ENCODE results near the gene CMIP.

Gene CMIP

DNA sequence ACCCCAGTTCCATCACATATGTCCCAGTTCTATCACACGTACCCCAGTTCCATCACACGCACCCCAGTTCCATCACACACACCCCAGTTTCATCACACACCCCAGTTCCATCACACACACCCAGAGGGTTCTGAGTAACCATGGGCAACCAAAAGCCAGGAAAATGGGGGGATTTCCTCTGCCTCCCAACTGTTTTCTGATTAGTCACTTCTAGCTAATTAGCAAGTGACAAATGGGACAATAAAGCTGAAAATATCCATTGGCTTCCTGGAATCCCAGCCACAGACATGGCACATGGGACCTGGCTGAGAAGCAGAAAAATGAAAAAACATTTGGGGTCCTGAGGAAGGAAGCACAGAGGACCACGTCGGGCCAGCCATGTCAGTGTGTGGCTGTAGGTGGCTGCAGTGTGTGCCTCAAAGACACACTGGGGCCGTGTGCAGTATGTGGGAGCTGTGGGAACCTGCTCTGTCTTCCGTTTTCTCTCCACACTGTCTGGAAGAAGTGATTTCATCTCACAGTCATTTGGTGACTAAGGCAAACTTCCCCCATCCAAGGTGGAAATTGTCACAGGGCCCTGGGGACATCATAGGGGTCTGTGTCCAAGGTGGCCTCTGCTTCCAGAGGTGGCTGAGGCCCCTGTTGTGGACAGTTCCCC, 106.7 kb downstream of the CMIP start:
- Histone ChIP-seq H2AK5ac (ENCODE audit: low read length) (peak overlapping the region; percentile 32), H3K23ac (ENCODE audit: low read length) (no peak overlapping the region), H2BK120ac (ENCODE audit: insufficient read depth, low read length, poor library complexity) (no peak overlapping the region), H4K12ac (ENCODE audit: low read depth, low read length) (no peak overlapping the region), H3K18ac (ENCODE audit: low read length) (peak overlapping the region; percentile 76), H3K9me3 (ENCODE audit: insufficient read depth, low read depth, low read length) (peaks cover 1% of the 10 kb centered on the region), H3K79me1 (ENCODE audit: low read length) (peaks cover 3% of the 10 kb centered on the region), H3K14ac (ENCODE audit: low read length) (peak overlapping the region; percentile 13), H3K79me2 (ENCODE audit: control insufficient read depth, insufficient read depth, low read length, poor library complexity) (peaks cover 2% of the 10 kb centered on the region), H2BK5ac (ENCODE audit: low read depth, low read length, poor library complexity) (no peak overlapping the region), H3K27ac (ENCODE audit: low read depth, low read length) (peak overlapping the region; percentile 32), H3K4ac (ENCODE audit: low read depth, low read length) (peak overlapping the region; percentile 50), H2BK12ac (ENCODE audit: low read length) (no peak overlapping the region), H3K4me2 (ENCODE audit: low read length) (no peak overlapping the region), H4K91ac (ENCODE audit: low read depth, low read length) (no peak overlapping the region), H2AFZ (ENCODE audit: insufficient read depth, low read length, poor library complexity) (no peak overlapping the region), H3K36me3 (ENCODE audit: control insufficient read depth in 1 of 2, insufficient read depth in 2 of 2, low read length in 2 of 2) (peaks cover 5 to 8% of the 10 kb centered on the region in 2 experiments), H3K4me1 (ENCODE audit: control insufficient read depth in 1 of 2, insufficient read depth in 2 of 2, low read length in 2 of 2) (peaks cover 29 to 36% of the 10 kb centered on the region in 2 experiments), H3K27me3 (ENCODE audit: insufficient read depth, low read length) (no peaks in the 10 kb centered on the region), H4K8ac (ENCODE audit: low read depth, low read length) (no peak overlapping the region), H3K4me3 (ENCODE audit: low read depth, low read length) (no peak overlapping the region), H3K9ac (ENCODE audit: low read length) (no peak overlapping the region)
- peak; percentile 74 to 83 for DNase-seq
- no CpG with 5 or more reads among the region's 6 CpGs for WGBS (ENCODE audit: extremely low coverage, insufficient coverage, insufficient read length)

DNA sequence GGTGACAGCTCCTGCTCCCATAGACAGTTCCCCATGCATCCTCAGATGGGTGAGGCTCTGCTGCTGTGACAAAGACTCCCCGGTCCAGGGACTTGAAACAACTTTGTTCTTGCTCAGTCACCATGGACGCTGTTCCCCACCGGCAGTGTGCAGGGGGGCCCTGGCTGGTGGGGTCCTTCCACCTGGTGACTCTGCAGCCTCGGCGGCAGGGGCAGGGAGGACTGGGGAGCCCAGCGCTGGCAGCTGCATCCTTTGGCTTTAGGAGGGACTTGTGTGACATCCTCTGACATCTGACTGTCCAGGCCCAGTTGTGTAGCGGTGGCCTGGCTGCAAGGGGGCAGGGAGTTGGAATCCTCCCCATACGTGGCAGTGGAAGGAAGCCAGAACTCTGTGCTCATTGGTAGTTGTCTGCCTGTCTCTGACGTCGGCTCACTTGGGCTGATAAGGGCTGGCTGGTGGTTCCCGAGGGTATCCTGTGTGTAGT, 107.3 kb downstream of the CMIP start:
- Histone ChIP-seq H3K4me3 (ENCODE audit: low read depth, low read length) (no peak overlapping the region), H3K79me2 (ENCODE audit: control insufficient read depth, insufficient read depth, low read length, poor library complexity) (peaks cover 2% of the 10 kb centered on the region), H3K27ac (ENCODE audit: low read depth, low read length) (peak overlapping the region; percentile 4), H2AK5ac (ENCODE audit: low read length) (peak overlapping the region; percentile 32), H4K91ac (ENCODE audit: low read depth, low read length) (no peak overlapping the region), H4K8ac (ENCODE audit: low read depth, low read length) (no peak overlapping the region), H3K9ac (ENCODE audit: low read length) (no peak overlapping the region), H2BK12ac (ENCODE audit: low read length) (no peak overlapping the region), H3K18ac (ENCODE audit: low read length) (peak overlapping the region; percentile 71), H3K4me2 (ENCODE audit: low read length) (no peak overlapping the region), H2AFZ (ENCODE audit: insufficient read depth, low read length, poor library complexity) (no peak overlapping the region), H3K4ac (ENCODE audit: low read depth, low read length) (peak overlapping the region; percentile 45), H2BK5ac (ENCODE audit: low read depth, low read length, poor library complexity) (no peak overlapping the region), H3K36me3 (ENCODE audit: control insufficient read depth in 1 of 2, insufficient read depth in 2 of 2, low read length in 2 of 2) (peaks cover 5 to 8% of the 10 kb centered on the region in 2 experiments), H3K23ac (ENCODE audit: low read length) (no peak overlapping the region), H3K4me1 (ENCODE audit: control insufficient read depth in 1 of 2, insufficient read depth in 2 of 2, low read length in 2 of 2) (peaks cover 29 to 36% of the 10 kb centered on the region in 2 experiments), H3K9me3 (ENCODE audit: insufficient read depth, low read depth, low read length) (peaks cover 1% of the 10 kb centered on the region), H2BK120ac (ENCODE audit: insufficient read depth, low read length, poor library complexity) (no peak overlapping the region), H3K79me1 (ENCODE audit: low read length) (peaks cover 3% of the 10 kb centered on the region), H3K27me3 (ENCODE audit: insufficient read depth, low read length) (no peaks in the 10 kb centered on the region), H3K14ac (ENCODE audit: low read length) (peak overlapping the region; percentile 13), H4K12ac (ENCODE audit: low read depth, low read length) (no peak overlapping the region)
- WGBS (ENCODE audit: extremely low coverage, insufficient coverage, insufficient read length): no CpG with 5 or more reads among the region's 11 CpGs
- DNase-seq: peak; percentile 62 to 67

DNA sequence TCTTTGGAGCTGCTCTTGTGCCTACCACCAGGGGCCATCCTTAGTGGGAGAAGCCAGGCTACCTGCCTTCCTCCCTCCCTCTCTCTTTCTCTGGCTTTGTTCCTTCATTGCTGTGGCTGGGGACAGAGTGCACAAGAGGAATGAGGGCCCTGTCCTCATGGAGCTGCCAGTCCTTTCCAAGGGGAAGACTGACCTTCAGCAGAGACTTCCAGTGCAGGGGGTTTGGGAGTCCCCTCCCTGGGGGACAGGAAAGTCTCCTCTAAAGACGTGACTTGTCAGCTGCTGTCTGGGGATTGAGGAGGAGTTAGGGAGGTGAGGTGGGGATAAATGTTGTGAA, 108.1 kb downstream of the CMIP start:
- Histone ChIP-seq H3K27ac (ENCODE audit: low read depth, low read length) (no peak overlapping the region), H2AFZ (ENCODE audit: insufficient read depth, low read length, poor library complexity) (no peak overlapping the region), H3K27me3 (ENCODE audit: insufficient read depth, low read length) (no peaks in the 10 kb centered on the region), H3K9me3 (ENCODE audit: insufficient read depth, low read depth, low read length) (peaks cover 1% of the 10 kb centered on the region), H3K79me2 (ENCODE audit: control insufficient read depth, insufficient read depth, low read length, poor library complexity) (peaks cover 2% of the 10 kb centered on the region), H4K12ac (ENCODE audit: low read depth, low read length) (no peak overlapping the region), H4K8ac (ENCODE audit: low read depth, low read length) (no peak overlapping the region), H2AK5ac (ENCODE audit: low read length) (no peak overlapping the region), H3K23ac (ENCODE audit: low read length) (no peak overlapping the region), H3K4me1 (ENCODE audit: control insufficient read depth in 1 of 2, insufficient read depth in 2 of 2, low read length in 2 of 2) (peaks cover 29 to 31% of the 10 kb centered on the region in 2 experiments), H2BK120ac (ENCODE audit: insufficient read depth, low read length, poor library complexity) (no peak overlapping the region), H3K79me1 (ENCODE audit: low read length) (peaks cover 3% of the 10 kb centered on the region), H3K4ac (ENCODE audit: low read depth, low read length) (peak overlapping the region; percentile 27), H3K4me2 (ENCODE audit: low read length) (no peak overlapping the region), H4K91ac (ENCODE audit: low read depth, low read length) (no peak overlapping the region), H2BK12ac (ENCODE audit: low read length) (no peak overlapping the region), H3K4me3 (ENCODE audit: low read depth, low read length) (no peak overlapping the region), H3K18ac (ENCODE audit: low read length) (peak overlapping the region; percentile 69), H3K14ac (ENCODE audit: low read length) (no peak overlapping the region), H3K9ac (ENCODE audit: low read length) (no peak overlapping the region), H2BK5ac (ENCODE audit: low read depth, low read length, poor library complexity) (no peak overlapping the region), H3K36me3 (ENCODE audit: control insufficient read depth in 1 of 2, insufficient read depth in 2 of 2, low read length in 2 of 2) (peaks cover 3 to 8% of the 10 kb centered on the region in 2 experiments)
- WGBS (ENCODE audit: extremely low coverage, insufficient coverage, insufficient read length): no CpG with 5 or more reads among the region's 1 CpG
- no peak for DNase-seq

DNA sequence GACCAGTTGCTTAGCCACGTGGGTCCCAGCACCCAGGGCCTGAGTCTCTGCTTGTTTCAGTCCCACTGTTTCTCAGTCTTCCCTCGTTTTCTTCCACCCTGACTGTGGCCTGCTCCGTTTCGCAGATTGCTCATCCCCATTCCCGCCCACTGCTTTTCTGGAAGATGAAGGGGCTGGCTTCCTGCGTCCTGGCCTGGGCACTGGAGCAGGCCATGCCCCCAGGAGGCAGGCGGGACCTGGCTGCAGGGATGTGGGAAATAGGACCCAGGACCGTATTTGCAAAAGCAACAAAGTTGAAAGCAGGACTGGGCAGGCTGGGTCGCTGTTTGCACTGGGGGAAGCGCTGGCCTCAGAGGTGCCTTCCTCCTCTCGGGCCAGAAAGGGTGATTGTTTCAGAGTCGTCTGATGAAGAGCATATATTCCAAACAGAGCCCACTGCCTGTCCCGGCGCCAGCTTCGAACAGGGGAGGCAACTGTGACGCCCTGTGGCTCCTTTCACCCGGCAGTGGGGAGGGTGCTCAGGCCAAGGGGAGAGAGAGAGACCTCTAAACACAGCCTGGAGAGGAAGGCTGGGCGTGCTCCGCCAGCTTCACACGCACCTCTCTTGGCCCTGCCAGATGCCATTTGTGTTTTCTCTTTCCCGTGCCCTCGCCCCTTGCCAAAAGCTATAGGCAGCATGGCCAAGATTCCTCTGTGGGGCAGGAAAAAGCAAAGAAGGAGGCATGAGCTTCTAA, 108.6 kb downstream of the CMIP start:
- Histone ChIP-seq H4K12ac (ENCODE audit: low read depth, low read length) (no peak overlapping the region), H4K8ac (ENCODE audit: low read depth, low read length) (no peak overlapping the region), H2BK5ac (ENCODE audit: low read depth, low read length, poor library complexity) (no peak overlapping the region), H3K79me2 (ENCODE audit: control insufficient read depth, insufficient read depth, low read length, poor library complexity) (peaks cover 2% of the 10 kb centered on the region), H3K14ac (ENCODE audit: low read length) (no peak overlapping the region), H4K91ac (ENCODE audit: low read depth, low read length) (no peak overlapping the region), H2BK12ac (ENCODE audit: low read length) (no peak overlapping the region), H3K23ac (ENCODE audit: low read length) (no peak overlapping the region), H3K4me2 (ENCODE audit: low read length) (no peak overlapping the region), H2AFZ (ENCODE audit: insufficient read depth, low read length, poor library complexity) (no peak overlapping the region), H3K79me1 (ENCODE audit: low read length) (peaks cover 3% of the 10 kb centered on the region), H2BK120ac (ENCODE audit: insufficient read depth, low read length, poor library complexity) (no peak overlapping the region), H3K4me3 (ENCODE audit: low read depth, low read length) (no peak overlapping the region), H3K18ac (ENCODE audit: low read length) (peak overlapping the region; percentile 69), H3K36me3 (ENCODE audit: control insufficient read depth in 1 of 2, insufficient read depth in 2 of 2, low read length in 2 of 2) (peaks cover 5 to 8% of the 10 kb centered on the region in 2 experiments), H3K27me3 (ENCODE audit: insufficient read depth, low read length) (no peaks in the 10 kb centered on the region), H3K4me1 (ENCODE audit: control insufficient read depth in 1 of 2, insufficient read depth in 2 of 2, low read length in 2 of 2) (peaks cover 29 to 31% of the 10 kb centered on the region in 2 experiments), H2AK5ac (ENCODE audit: low read length) (no peak overlapping the region), H3K9ac (ENCODE audit: low read length) (no peak overlapping the region), H3K27ac (ENCODE audit: low read depth, low read length) (no peak overlapping the region), H3K4ac (ENCODE audit: low read depth, low read length) (no peak overlapping the region), H3K9me3 (ENCODE audit: insufficient read depth, low read depth, low read length) (peaks cover 1% of the 10 kb centered on the region)
- DNase-seq: no peak
- no CpG with 5 or more reads among the region's 22 CpGs for WGBS (ENCODE audit: extremely low coverage, insufficient coverage, insufficient read length)

Measured in trophoblast cell (in vitro differentiated cells and primary cell).